Endodermal cell (in vitro differentiated cells): Measurements from ENCODE around the gene CHST14. TPM values are rescaled to one million over a fixed set of nuclear protein-coding genes. Genes with fewer than 3 reads are reported as not detected.

Experiments
- DNase-seq: peaks from one replicate; pipeline ENCODE4 v3.0.0-alpha.2; 2017
- H3K27ac ChIP-seq: 2 replicates; pipeline ENCODE4 v1.5.1; 2013; ENCODE audit warnings: mild to moderate bottlenecking, low read depth, low read length, moderate library complexity
- H3K27me3 ChIP-seq: 2 replicates; pipeline ENCODE4 v1.6.1; 2013; ENCODE audit warnings: mild to moderate bottlenecking, low read length, moderate library complexity; ENCODE audit not compliant: insufficient read depth, control insufficient read depth, poor library complexity, severe bottlenecking
- H3K36me3 ChIP-seq: 2 replicates; pipeline ENCODE4 v1.7.0; 2013; ENCODE audit warnings: mild to moderate bottlenecking, low read length, moderate library complexity; ENCODE audit not compliant: control insufficient read depth, insufficient read depth
- H3K4me1 ChIP-seq: one replicate; pipeline ENCODE4 v1.7.0; 2013; ENCODE audit warnings: low read length; ENCODE audit not compliant: control insufficient read depth, insufficient read depth
- H3K4me3 ChIP-seq: 2 replicates; pipeline ENCODE4 v1.5.1; 2013; ENCODE audit warnings: mild to moderate bottlenecking, low read length, moderate library complexity
- H3K9ac ChIP-seq: 2 replicates; pipeline ENCODE4 v1.6.1; 2013; ENCODE audit warnings: mild to moderate bottlenecking, low read length, moderate library complexity; ENCODE audit not compliant: poor library complexity, severe bottlenecking; ENCODE audit errors: extremely low read depth
- H3K9me3 ChIP-seq: 2 replicates; pipeline ENCODE4 v1.6.1; 2013; ENCODE audit warnings: mild to moderate bottlenecking, low read length, moderate library complexity; ENCODE audit not compliant: control insufficient read depth
- H3K27ac Mint-ChIP-seq: 2 replicates; pipeline ENCODE4 v1.8.0; 2020; ENCODE audit warnings: mixed read lengths
- H3K27me3 Mint-ChIP-seq: 2 replicates; pipeline ENCODE4 v1.8.0; 2021; ENCODE audit warnings: mild to moderate bottlenecking, mixed read lengths; ENCODE audit not compliant: insufficient read depth
- H3K36me3 Mint-ChIP-seq: 2 replicates; pipeline ENCODE4 v1.8.0; 2020; ENCODE audit warnings: low read depth, mixed read lengths
- H3K4me1 Mint-ChIP-seq: 2 replicates; pipeline ENCODE4 v1.8.0; 2020; ENCODE audit warnings: mixed read lengths
- H3K4me3 Mint-ChIP-seq: 2 replicates; pipeline ENCODE4 v1.8.0; 2020; ENCODE audit warnings: mild to moderate bottlenecking, moderate library complexity, mixed read lengths
- H3K9me3 Mint-ChIP-seq: 2 replicates; pipeline ENCODE4 v1.8.0; 2020; ENCODE audit warnings: mild to moderate bottlenecking, mixed read lengths
- CTCF ChIP-seq: fragments of 200-600 bp; sonication (generic); conservative IDR thresholded peaks from 2 replicates; pipeline ENCODE4 v1.5.0; 2021; ENCODE audit warnings: antibody characterized with exemption, mild to moderate bottlenecking
- WGBS, 2 experiments: methylation state at CpG; one replicate each; pipeline versions ENCODE4 v1.1.5 to v1.1.7; 2013; ENCODE audit warnings: missing lambda C conversion rate in 2 of 2, mixed read lengths in 1 of 2; ENCODE audit not compliant: insufficient coverage in 1 of 2, insufficient read length in 1 of 2; 5-methylcytosine and 5-hydroxymethylcytosine counted together
- total RNA-seq, 2 donors: library from RNA; stranded (reverse); fragmentation: NEBNext Ultra II Directional in 1 of 2; extraction: Animal tissue kit (Norgen Biotek cat#: 25700) in 1 of 2; gene quantifications; 2 replicates in 1 of 2; 3 replicates in 1 of 2; pipeline ENCODE4 v1.2.1, GENCODE V29; 2021

CHST14 gene
- total RNA-seq, 2 donors from 2014 or later = 33.7 to 43.0 TPM

DNA sequence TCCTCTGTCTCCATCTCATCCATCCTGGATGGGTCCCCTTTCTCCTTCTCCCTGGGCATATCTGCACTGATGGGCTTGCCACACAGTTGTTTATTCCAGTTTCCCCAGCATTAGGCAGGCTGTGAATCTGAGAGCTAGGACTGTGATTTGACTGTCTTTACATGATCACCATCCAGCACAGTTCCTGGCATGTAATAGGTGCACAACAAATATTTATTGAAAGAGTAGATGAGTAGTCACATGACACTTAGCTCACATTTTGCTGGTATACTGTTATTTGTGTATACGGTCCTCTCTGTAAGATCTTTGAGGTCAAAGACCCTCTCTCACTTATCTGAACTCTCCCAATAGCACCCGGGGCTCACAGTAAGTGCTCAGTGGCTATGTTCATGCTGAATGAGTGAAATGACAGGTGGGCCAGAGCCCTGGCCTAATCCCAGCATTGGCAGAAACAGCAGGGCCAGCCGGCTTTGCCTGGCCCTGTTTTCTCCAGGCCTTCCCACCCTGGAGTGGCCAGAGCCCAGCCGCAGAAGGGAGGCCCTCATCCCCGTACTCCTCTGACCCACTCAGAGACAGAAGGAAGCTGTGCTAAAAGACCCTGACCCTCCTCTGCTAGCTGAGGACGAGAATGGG is 46.2 kb upstream of the CHST14 start:
- peaks cover 6% of the 10 kb centered on the region for H3K4me1 ChIP-seq
- H3K4me3 Mint-ChIP-seq = no peak overlapping the region
- no peak overlapping the region for H3K27ac Mint-ChIP-seq
- H3K9me3 Mint-ChIP-seq = no peaks in the 10 kb centered on the region
- no peak for TF ChIP-seq CTCF
- 83 to 89% methylated on average over 4 to 6 of the region's 6 CpGs for WGBS, 2 experiments
- no peak overlapping the region for H3K27ac ChIP-seq
- H3K4me1 Mint-ChIP-seq = peaks cover 6% of the 10 kb centered on the region
- H3K36me3 Mint-ChIP-seq = no peaks in the 10 kb centered on the region
- no peak for DNase-seq
- no peak overlapping the region for H3K4me3 ChIP-seq
- peaks cover 14% of the 10 kb centered on the region for H3K27me3 Mint-ChIP-seq
- H3K9ac ChIP-seq = no peak overlapping the region
- H3K9me3 ChIP-seq = no peaks in the 10 kb centered on the region
- no peaks in the 10 kb centered on the region for H3K27me3 ChIP-seq
- no peaks in the 10 kb centered on the region for H3K36me3 ChIP-seq

DNA sequence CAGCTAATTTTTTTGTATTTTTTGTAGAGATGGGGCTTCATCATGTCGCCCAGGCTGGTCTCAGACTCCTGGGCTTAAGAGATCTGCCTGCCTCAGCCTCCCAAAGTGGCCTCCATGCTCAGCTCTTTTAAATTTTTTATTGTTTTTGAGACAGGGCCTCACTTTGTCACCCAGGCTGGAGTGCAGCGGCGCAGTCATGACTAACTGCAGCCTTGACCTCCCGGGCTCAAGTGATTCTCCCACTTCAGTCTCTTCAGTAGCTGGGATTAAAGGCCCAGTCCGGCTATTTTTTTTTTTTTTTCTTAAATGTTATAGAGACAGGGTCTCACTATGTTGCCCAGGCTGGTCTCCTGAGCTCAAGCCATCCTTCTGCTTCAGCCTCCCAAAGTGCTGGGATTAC is 45.1 kb upstream of the CHST14 start:
- H3K4me3 ChIP-seq = no peak overlapping the region
- Mint-ChIP-seq H3K4me3 (no peak overlapping the region), H3K4me1 (peaks cover 12% of the 10 kb centered on the region), H3K27me3 (peaks cover 17% of the 10 kb centered on the region), H3K9me3 (no peaks in the 10 kb centered on the region), H3K36me3 (no peaks in the 10 kb centered on the region), H3K27ac (no peak overlapping the region)
- no peak overlapping the region for H3K9ac ChIP-seq
- H3K4me1 ChIP-seq = peaks cover 6% of the 10 kb centered on the region
- TF ChIP-seq CTCF = no peak
- no peaks in the 10 kb centered on the region for H3K36me3 ChIP-seq
- H3K9me3 ChIP-seq = no peaks in the 10 kb centered on the region
- no peaks in the 10 kb centered on the region for H3K27me3 ChIP-seq
- no peak overlapping the region for H3K27ac ChIP-seq
- DNase-seq = no peak
- 92 to 100% methylated on average over 1 to 5 of the region's 5 CpGs for WGBS, 2 experiments

DNA sequence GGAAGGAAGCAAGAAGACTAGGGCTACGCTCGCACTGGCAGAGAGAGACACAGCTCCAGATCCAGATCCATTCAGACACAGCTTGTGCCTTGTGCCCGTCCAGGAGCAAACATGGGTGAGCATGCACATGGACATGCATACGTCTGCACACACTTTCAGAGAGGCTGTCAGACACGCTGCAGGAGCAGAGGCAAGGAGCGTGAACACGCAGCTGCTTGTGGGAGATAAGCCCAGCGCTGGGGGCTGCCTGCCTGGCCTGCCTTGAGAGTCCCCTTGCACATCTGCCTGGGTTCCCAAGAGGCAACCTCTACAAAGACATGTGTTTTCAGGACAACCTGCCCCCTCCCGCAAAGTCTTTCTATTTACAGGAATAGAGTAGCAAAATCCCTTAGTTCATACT is 43.6 kb upstream of the CHST14 start:
- H3K4me1 ChIP-seq = no peaks in the 10 kb centered on the region
- H3K36me3 ChIP-seq = no peaks in the 10 kb centered on the region
- WGBS, 2 experiments = 92 to 98% methylated on average over 9 of the region's 9 CpGs
- H3K4me3 ChIP-seq = no peak overlapping the region
- H3K9me3 Mint-ChIP-seq = no peaks in the 10 kb centered on the region
- H3K9me3 ChIP-seq = no peaks in the 10 kb centered on the region
- no peak overlapping the region for H3K9ac ChIP-seq
- TF ChIP-seq CTCF = no peak
- H3K27ac ChIP-seq = no peak overlapping the region
- H3K36me3 Mint-ChIP-seq = no peaks in the 10 kb centered on the region
- no peak for DNase-seq
- H3K27ac Mint-ChIP-seq = no peak overlapping the region
- no peaks in the 10 kb centered on the region for H3K27me3 ChIP-seq
- H3K4me1 Mint-ChIP-seq = peaks cover 6% of the 10 kb centered on the region
- peaks cover 17% of the 10 kb centered on the region for H3K27me3 Mint-ChIP-seq
- H3K4me3 Mint-ChIP-seq = no peak overlapping the region
